HepG2 (cell line): Measurements from ENCODE around the gene NAALADL1.

Experiments used
- CTCF ChIP-seq: sonication (generic); formaldehyde crosslinking; IDR thresholded peaks from 2 replicates; pipeline ENCODE4 v1.5.0; 2020; ENCODE audit warnings: mild to moderate bottlenecking, missing genetic modification reagents, moderate library complexity
- ESRRA ChIP-seq: sonication (generic); formaldehyde crosslinking; IDR thresholded peaks from 2 replicates; pipeline ENCODE4 v1.5.1; 2020; ENCODE audit warnings: mild to moderate bottlenecking, low read depth, missing genetic modification reagents
- NFYB ChIP-seq: sonication (generic); formaldehyde crosslinking; IDR thresholded peaks from 2 replicates; pipeline ENCODE4 v1.4.0; 2020; ENCODE audit warnings: missing genetic modification reagents
- RORA ChIP-seq: sonication (generic); formaldehyde crosslinking; IDR thresholded peaks from 2 replicates; pipeline ENCODE4 v1.5.0; 2020; ENCODE audit warnings: mild to moderate bottlenecking, missing genetic modification reagents, moderate library complexity
- ZNF235 ChIP-seq: sonication (generic); formaldehyde crosslinking; IDR thresholded peaks from 2 replicates; pipeline ENCODE4 v1.8.1; 2023; ENCODE audit warnings: mild to moderate bottlenecking, missing genetic modification reagents, borderline replicate concordance
- ZSCAN29 ChIP-seq: sonication (generic); formaldehyde crosslinking; conservative IDR thresholded peaks from 2 replicates; pipeline ENCODE4 v1.4.0; 2020; ENCODE audit warnings: mild to moderate bottlenecking, missing genetic modification reagents

GRCh38 chr11:65021509-65021908 lies 36.8 kb downstream of the NAALADL1 start:
- TF ChIP-seq ZSCAN29 (CRISPR knock-in tag) (no peak), ZNF235 (CRISPR knock-in tag) (no peak), RORA (CRISPR knock-in tag) (no peak), CTCF (CRISPR knock-in tag) (no peak), ESRRA (CRISPR knock-in tag) (no peak), NFYB (CRISPR knock-in tag) (no peak)
